Uterus (tissue), 4 donors: Measurements from ENCODE around the gene BIN2. TPM values are rescaled to one million over a fixed set of nuclear protein-coding genes. Genes with fewer than 3 reads are reported as not detected.
"Not testable (repeated sequence)": the region's sequence is repeated elsewhere in the genome, so short reads cannot be mapped to it uniquely, and the experiment has no call there.

Experiments
- DNase-seq, 2 donors: peaks; one replicate each; pipeline ENCODE4 v3.0.0-alpha.2; 2019 to 2020
- H3K27ac ChIP-seq, 2 donors: fragments of 200-600 bp; sonication (generic); 1 replicate in 1 of 2; 2 replicates in 1 of 2; pipeline ENCODE4 v1.5.1; 2016 to 2018
- H3K27me3 ChIP-seq, 2 donors: fragments of 200-600 bp; sonication (generic); one replicate each; pipeline ENCODE4 v1.5.1; 2018 to 2019; ENCODE audit warnings: control low read depth in 1 of 2
- H3K36me3 ChIP-seq, 2 donors: fragments of 200-600 bp; sonication (generic); one replicate each; pipeline ENCODE4 v1.5.1; 2019; ENCODE audit warnings: control low read depth in 1 of 2
- H3K4me1 ChIP-seq, 2 donors: fragments of 200-600 bp; sonication (generic); one replicate each; pipeline ENCODE4 v1.5.1; 2018 to 2019; ENCODE audit warnings: control low read depth in 1 of 2
- H3K4me3 ChIP-seq, 2 donors: fragments of 200-600 bp; sonication (generic); 1 replicate in 1 of 2; 2 replicates in 1 of 2; pipeline ENCODE4 v1.5.1; 2018 to 2019; ENCODE audit warnings: mild to moderate bottlenecking in 1 of 2
- H3K9me3 ChIP-seq, 2 donors: fragments of 200-600 bp; sonication (generic); one replicate each; pipeline ENCODE4 v1.5.1; 2019; ENCODE audit warnings: control low read depth in 1 of 2
- POLR2A ChIP-seq, 2 donors: fragments of 450-650 bp; IDR thresholded peaks; one replicate each; pipeline ENCODE4 v1.6.1; 2016; ENCODE audit warnings: antibody characterized with exemption in 2 of 2, mild to moderate bottlenecking in 1 of 2, moderate library complexity in 1 of 2
- intact Hi-C: fragments of 100-400 bp; cut with DNase I; formaldehyde crosslinking; loops from one replicate; pipeline ENCODE4 v1.15.1; 2023; ENCODE audit warnings: low total_unique reads
- total RNA-seq, 4 donors: library from RNA; depleted of rRNA in 3 of 4; stranded (reverse); fragments of >200 nt in 3 of 4; gene quantifications; one replicate each; pipeline versions ENCODE4 v1.1.0 to v1.2.4, GENCODE V29; 2014 to 2023
- TF ChIP-seq, protein P1 (sequence below), 4 experiments: fragments of 200-600 bp in 2 of 4; fragments of 450-650 bp in 2 of 4; sonication (generic) in 2 of 4; IDR thresholded peaks; one replicate each; pipeline ENCODE4 v1.5.1; 2016 to 2019; ENCODE audit warnings: antibody characterized with exemption in 4 of 4, mild to moderate bottlenecking in 2 of 4, moderate library complexity in 1 of 4
- donor health status: DM: yes; HTN: yes; CAD: no.

The BIN2 gene
- total RNA-seq, 4 donors from 2014 or later: 0.29 to 5.0 (median 2.3) TPM

DNA sequence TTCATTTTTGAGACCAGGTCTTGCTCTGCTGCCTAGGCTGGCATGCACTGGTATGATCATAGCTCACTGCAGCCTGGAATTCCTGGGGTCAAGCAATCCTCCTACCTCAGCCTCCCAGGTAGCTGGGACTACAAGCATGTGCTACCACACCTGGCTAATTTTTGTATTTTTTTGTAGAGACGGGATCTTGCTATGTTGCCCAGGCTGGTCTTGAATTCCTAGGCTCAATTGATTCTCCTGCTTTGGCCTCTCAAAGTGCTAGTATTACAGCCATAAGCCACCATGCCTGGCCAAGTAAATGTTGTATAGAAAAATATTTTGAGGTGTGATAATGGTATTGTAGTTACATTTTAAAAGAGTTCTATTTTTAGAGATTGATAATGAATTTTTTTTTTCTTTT lies 12.6 kb downstream of the BIN2 start:
- intact Hi-C loops: no loop called here
- TF ChIP-seq, protein P1, sequence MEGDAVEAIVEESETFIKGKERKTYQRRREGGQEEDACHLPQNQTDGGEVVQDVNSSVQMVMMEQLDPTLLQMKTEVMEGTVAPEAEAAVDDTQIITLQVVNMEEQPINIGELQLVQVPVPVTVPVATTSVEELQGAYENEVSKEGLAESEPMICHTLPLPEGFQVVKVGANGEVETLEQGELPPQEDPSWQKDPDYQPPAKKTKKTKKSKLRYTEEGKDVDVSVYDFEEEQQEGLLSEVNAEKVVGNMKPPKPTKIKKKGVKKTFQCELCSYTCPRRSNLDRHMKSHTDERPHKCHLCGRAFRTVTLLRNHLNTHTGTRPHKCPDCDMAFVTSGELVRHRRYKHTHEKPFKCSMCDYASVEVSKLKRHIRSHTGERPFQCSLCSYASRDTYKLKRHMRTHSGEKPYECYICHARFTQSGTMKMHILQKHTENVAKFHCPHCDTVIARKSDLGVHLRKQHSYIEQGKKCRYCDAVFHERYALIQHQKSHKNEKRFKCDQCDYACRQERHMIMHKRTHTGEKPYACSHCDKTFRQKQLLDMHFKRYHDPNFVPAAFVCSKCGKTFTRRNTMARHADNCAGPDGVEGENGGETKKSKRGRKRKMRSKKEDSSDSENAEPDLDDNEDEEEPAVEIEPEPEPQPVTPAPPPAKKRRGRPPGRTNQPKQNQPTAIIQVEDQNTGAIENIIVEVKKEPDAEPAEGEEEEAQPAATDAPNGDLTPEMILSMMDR (IDR thresholded peaks at IDR 0.05): no peak
- TF ChIP-seq POLR2A (IDR thresholded peaks at IDR 0.05): no peak
- DNase-seq: no peak

GRCh38 chr12:51307655-51308593 lies 16.1 kb downstream of the BIN2 start:
- Histone ChIP-seq H3K4me3 (no peak overlapping the region), H3K27me3 (no peaks in the 10 kb centered on the region), H3K27ac (no peak overlapping the region), H3K9me3 (no peaks in the 10 kb centered on the region), H3K4me1 (no peaks in the 10 kb centered on the region), H3K36me3 (no peaks in the 10 kb centered on the region)
- TF ChIP-seq POLR2A (IDR thresholded peaks at IDR 0.05): no peak
- TF ChIP-seq, protein P1 (IDR thresholded peaks at IDR 0.05): no peak
- no peak for DNase-seq
- intact Hi-C loops: no loop called here

More for the DNA sequence above, 12.6 kb downstream of the BIN2 start:
- Histone ChIP-seq H3K9me3 (no peaks in the 10 kb centered on the region), H3K27ac (no peak overlapping the region), H3K27me3 (no peaks in the 10 kb centered on the region), H3K4me1 (no peaks in the 10 kb centered on the region), H3K36me3 (no peaks in the 10 kb centered on the region), H3K4me3 (no peak overlapping the region)

DNA sequence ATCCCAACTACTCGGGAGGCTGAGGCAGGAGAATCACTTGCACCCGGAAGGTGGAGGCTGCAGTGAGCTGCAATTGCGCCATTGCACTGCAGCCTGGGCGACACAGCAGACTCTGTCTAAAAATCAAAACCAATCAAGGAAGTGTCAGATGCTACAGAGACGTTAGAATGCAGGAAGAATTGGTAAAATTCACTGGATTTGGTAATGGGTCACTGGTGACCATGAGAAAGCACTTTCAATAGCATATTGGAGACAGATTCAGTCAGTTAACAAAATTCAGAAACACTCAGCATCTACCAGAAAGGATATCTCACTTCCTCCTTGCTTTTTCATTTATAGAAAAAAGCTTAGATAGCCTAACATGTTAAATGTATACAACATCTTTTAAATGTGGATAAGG lies 17.5 kb downstream of the BIN2 start:
- H3K27ac ChIP-seq: no peak overlapping the region
- intact Hi-C loops: no loop called here
- no peak for DNase-seq
- no peak for TF ChIP-seq POLR2A (IDR thresholded peaks at IDR 0.05)
- TF ChIP-seq, protein P1 (IDR thresholded peaks at IDR 0.05): no peak
- H3K27me3 ChIP-seq: no peaks in the 10 kb centered on the region
- H3K4me3 ChIP-seq: no peak overlapping the region
- no peaks in the 10 kb centered on the region for H3K36me3 ChIP-seq
- H3K4me1 ChIP-seq: no peaks in the 10 kb centered on the region
- no peaks in the 10 kb centered on the region for H3K9me3 ChIP-seq

GRCh38 chr12:51300768-51301167 lies 23.2 kb downstream of the BIN2 start:
- H3K9me3 ChIP-seq, H3K4me1 ChIP-seq, H3K27ac ChIP-seq, intact Hi-C loops, H3K36me3 ChIP-seq, DNase-seq, H3K4me3 ChIP-seq, H3K27me3 ChIP-seq: not testable (repeated sequence)

DNA sequence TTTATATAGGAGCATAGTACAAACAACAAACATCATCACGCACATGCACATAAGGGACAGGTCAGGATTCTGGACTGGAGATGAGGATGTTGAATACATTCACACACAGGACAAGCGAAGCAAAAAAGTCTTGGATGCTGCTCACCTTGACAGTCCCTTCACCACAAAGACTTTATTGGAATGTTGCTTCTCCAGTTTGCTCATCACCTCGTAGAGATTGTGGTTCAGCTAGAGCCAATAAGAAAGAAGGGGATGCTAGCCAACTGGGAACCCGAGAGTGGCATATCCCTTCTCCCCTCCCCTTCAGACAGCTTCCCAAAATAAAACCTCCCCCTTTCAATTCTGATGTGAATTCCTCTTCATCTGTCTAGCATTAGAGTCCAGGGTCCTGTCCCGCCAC lies 28.3 kb downstream of the BIN2 start:
- Histone ChIP-seq H3K4me3 (no peak overlapping the region), H3K4me1 (no peaks in the 10 kb centered on the region), H3K36me3 (no peaks in the 10 kb centered on the region), H3K27ac (no peak overlapping the region), H3K9me3 (no peaks in the 10 kb centered on the region), H3K27me3 (no peaks in the 10 kb centered on the region)
- intact Hi-C loops: no loop called here
- TF ChIP-seq, protein P1 (IDR thresholded peaks at IDR 0.05): no peak
- no peak for TF ChIP-seq POLR2A (IDR thresholded peaks at IDR 0.05)
- DNase-seq: no peak

- H3K36me3 ChIP-seq, H3K4me3 ChIP-seq, H3K9me3 ChIP-seq, intact Hi-C loops, H3K4me1 ChIP-seq, DNase-seq, H3K27ac ChIP-seq, H3K27me3 ChIP-seq: not testable (repeated sequence)
Measured at GRCh38 chr12:51294097-51294496, 29.9 kb downstream of the BIN2 start.
